Neuronal stem cell (in vitro differentiated cells): Measurements from ENCODE around the gene ARHGEF25. TPM values are rescaled to one million over a fixed set of nuclear protein-coding genes. Genes with fewer than 3 reads are reported as not detected.

Experiments
- DNase-seq: peaks from one replicate; pipeline ENCODE4 v3.0.0-alpha.2; 2013; ENCODE audit warnings: low spot score
- H2AFZ ChIP-seq: one replicate; pipeline ENCODE4 v1.6.1; 2013; ENCODE audit warnings: mild to moderate bottlenecking, low read length, inconsistent platforms
- H2AK5ac ChIP-seq: 2 replicates; pipeline ENCODE4 v1.6.1; 2013; ENCODE audit warnings: low read depth, mild to moderate bottlenecking, inconsistent platforms, low read length, moderate library complexity, mixed read lengths
- H2BK120ac ChIP-seq: 2 replicates; pipeline ENCODE4 v1.6.1; 2013; ENCODE audit warnings: low read depth, mild to moderate bottlenecking, inconsistent platforms, low read length, moderate library complexity, mixed read lengths
- H2BK12ac ChIP-seq: one replicate; pipeline ENCODE4 v1.6.1; 2013; ENCODE audit warnings: low read length, inconsistent platforms
- H2BK15ac ChIP-seq: 2 replicates; pipeline ENCODE4 v1.6.1; 2013; ENCODE audit warnings: mild to moderate bottlenecking, low read length, inconsistent platforms, mixed read lengths
- H2BK5ac ChIP-seq: one replicate; pipeline ENCODE4 v1.6.1; 2013; ENCODE audit warnings: inconsistent platforms, mild to moderate bottlenecking, low read length, moderate library complexity
- H3K14ac ChIP-seq: one replicate; pipeline ENCODE4 v1.6.1; 2013; ENCODE audit warnings: low read length, inconsistent platforms
- H3K18ac ChIP-seq: 2 replicates; pipeline ENCODE4 v1.6.1; 2013; ENCODE audit warnings: low read length, inconsistent platforms
- H3K23ac ChIP-seq: 2 replicates; pipeline ENCODE4 v1.6.1; 2013; ENCODE audit warnings: low read depth, mild to moderate bottlenecking, mixed read lengths, low read length, inconsistent platforms; ENCODE audit not compliant: poor library complexity
- H3K27ac ChIP-seq: replicated peaks from 3 replicates; pipeline ENCODE4 v1.5.1; 2013; ENCODE audit warnings: low read length, inconsistent platforms
- H3K27me3 ChIP-seq, 3 experiments: 2 replicates each; pipeline ENCODE4 v1.6.1; 2013; ENCODE audit warnings: low read length in 3 of 3, mild to moderate bottlenecking in 2 of 3, inconsistent platforms in 1 of 3, low read depth in 1 of 3, mixed read lengths in 1 of 3, moderate library complexity in 1 of 3; ENCODE audit not compliant: control insufficient read depth in 3 of 3, insufficient read depth in 3 of 3
- H3K36me3 ChIP-seq, 2 donors: replicated peaks in 1 of 2; 2 replicates each; pipeline ENCODE4 v1.6.1; 2013; ENCODE audit warnings: low read length in 2 of 2; ENCODE audit not compliant: control insufficient read depth in 2 of 2, insufficient read depth in 2 of 2
- H3K4ac ChIP-seq: 2 replicates; pipeline ENCODE4 v1.6.1; 2013; ENCODE audit warnings: inconsistent platforms, mild to moderate bottlenecking, low read length, moderate library complexity
- H3K4me1 ChIP-seq, 2 donors: 1 replicate in 1 of 2; 2 replicates in 1 of 2; pipeline ENCODE4 v1.6.1; 2013; ENCODE audit warnings: low read length in 2 of 2, low read depth in 1 of 2; ENCODE audit not compliant: control insufficient read depth in 2 of 2, insufficient read depth in 1 of 2
- H3K4me2 ChIP-seq: one replicate; pipeline ENCODE4 v1.6.1; 2013; ENCODE audit warnings: mild to moderate bottlenecking, low read length, inconsistent platforms; ENCODE audit not compliant: insufficient read depth, poor library complexity, severe bottlenecking
- H3K4me3 ChIP-seq, 2 donors: 2 replicates each; pipeline ENCODE4 v1.5.1; 2013; ENCODE audit warnings: low read length in 2 of 2, mild to moderate bottlenecking in 2 of 2, inconsistent platforms in 1 of 2, moderate library complexity in 1 of 2
- H3K79me1 ChIP-seq: one replicate; pipeline ENCODE4 v1.6.1; 2013; ENCODE audit warnings: low read depth, mild to moderate bottlenecking, inconsistent platforms, low read length, moderate library complexity
- H3K9ac ChIP-seq: one replicate; pipeline ENCODE4 v1.6.1; 2013; ENCODE audit warnings: mild to moderate bottlenecking, low read depth, low read length, inconsistent platforms; ENCODE audit not compliant: poor library complexity
- H3K9me3 ChIP-seq, 2 donors: replicated peaks in 1 of 2; 2 replicates each; pipeline versions ENCODE3 to v1.6.1; 2013; ENCODE audit warnings: low read length in 2 of 2, mild to moderate bottlenecking in 2 of 2, inconsistent platforms in 1 of 2, low read depth in 1 of 2, mixed read lengths in 1 of 2, moderate library complexity in 1 of 2; ENCODE audit not compliant: control insufficient read depth in 2 of 2, insufficient read depth in 1 of 2
- H4K8ac ChIP-seq: one replicate; pipeline ENCODE4 v1.6.1; 2013; ENCODE audit warnings: low read depth, mild to moderate bottlenecking, inconsistent platforms, low read length, moderate library complexity
- H4K91ac ChIP-seq: one replicate; pipeline ENCODE4 v1.6.1; 2013; ENCODE audit warnings: low read length, low read depth, mild to moderate bottlenecking, inconsistent platforms; ENCODE audit not compliant: poor library complexity
- WGBS, 2 donors: extraction: QIAGEN DNeasy Blood & Tissue Kit; methylation state at CpG; one replicate each; pipeline ENCODE4 v1.1.7; 2013; ENCODE audit warnings: missing lambda C conversion rate in 2 of 2, mixed read lengths in 1 of 2; ENCODE audit not compliant: insufficient read length in 2 of 2, insufficient replicate concordance in 1 of 2; ENCODE audit errors: extremely low coverage in 2 of 2; 5-methylcytosine and 5-hydroxymethylcytosine counted together
- polyA plus RNA-seq, 2 experiments: library from polyadenylated mRNA; stranded (reverse); fragments of 200-250 nt; gene quantifications; one replicate each; pipeline ENCODE4 v1.2.3, GENCODE V29; 2013

Gene ARHGEF25
- 14.2 TPM for polyA plus RNA-seq (2013, experiment 1 of 2)
- polyA plus RNA-seq (2013, experiment 2 of 2), result 13.8 TPM

DNA sequence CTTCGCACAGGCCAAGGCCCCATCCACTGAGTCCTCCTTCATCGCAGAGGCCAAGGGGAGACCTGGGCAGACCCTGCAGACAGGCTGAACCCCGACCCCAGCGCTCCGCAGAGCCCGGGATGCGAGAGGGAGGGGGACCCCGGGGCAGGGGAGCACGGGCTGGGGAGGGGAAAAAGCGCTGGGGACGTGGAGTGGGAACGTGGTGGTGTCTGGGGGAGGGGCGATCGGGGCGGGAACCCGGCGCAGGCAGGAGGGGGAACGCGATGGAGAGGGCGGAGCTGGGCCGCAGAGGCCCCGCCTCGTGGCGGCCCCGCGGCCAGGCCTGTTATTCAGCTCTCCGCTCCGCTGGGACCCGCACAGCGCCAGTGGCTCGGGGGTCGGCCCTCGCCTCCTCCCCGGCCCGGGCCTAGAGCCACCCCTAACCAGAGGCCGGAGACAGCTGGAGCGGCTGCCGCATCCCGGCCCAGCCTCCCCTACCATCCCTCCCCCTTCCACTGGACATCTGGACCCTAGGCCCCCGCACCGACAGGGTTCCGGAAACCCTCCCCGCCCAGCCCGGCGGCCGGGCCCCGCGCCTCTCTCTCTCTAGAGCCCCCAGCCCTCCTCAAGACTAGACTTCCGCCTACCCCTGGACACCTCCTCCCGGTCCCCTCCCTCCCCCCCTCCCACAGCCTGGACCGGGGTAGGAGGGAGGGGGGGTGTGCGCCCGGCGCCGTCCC is at the start of gene ARHGEF25:
ARHGEF25 (plus strand) TSS at position 328 of the 719 bp plus-strand sequence. CDS start 460 bp downstream, outside the sequence.
- H2BK5ac ChIP-seq, result peak within 1 kb of the TSS; percentile 84
- WGBS, 2 donors, result no CpG with 5 or more reads among the region's 55 CpGs
- H3K9ac ChIP-seq, result peak within 1 kb of the TSS; percentile 75
- no peak within 1 kb of the TSS for H3K14ac ChIP-seq
- no peak within 1 kb of the TSS for H2BK120ac ChIP-seq
- H2AFZ ChIP-seq, result peak within 1 kb of the TSS; percentile 97
- no peak within 1 kb of the TSS for H2BK12ac ChIP-seq
- H3K9me3 ChIP-seq, result no peaks in the 10 kb centered on the region
- DNase-seq, result peak; percentile 70
- H2AK5ac ChIP-seq, result peak within 1 kb of the TSS; percentile 66
- peaks cover 6 to 9% of the 10 kb centered on the region in 2 donors for H3K4me1 ChIP-seq
- H3K18ac ChIP-seq, result peak within 1 kb of the TSS; percentile 94
- peak within 1 kb of the TSS; percentile 71 for H3K27ac ChIP-seq
- H3K36me3 ChIP-seq, result peaks cover 28 to 58% of the 10 kb centered on the region in 2 donors
- H3K4ac ChIP-seq, result no peak within 1 kb of the TSS
- peak within 1 kb of the TSS; percentile 92 for H3K23ac ChIP-seq
- peaks cover 0 to 5% (median 0%) of the 10 kb centered on the region in 3 experiments for H3K27me3 ChIP-seq
- H3K4me2 ChIP-seq, result peak within 1 kb of the TSS; percentile 81
- H3K4me3 ChIP-seq, result peak within 1 kb of the TSS; percentile 61 to 84
- no peak within 1 kb of the TSS for H4K91ac ChIP-seq
- H4K8ac ChIP-seq, result no peak within 1 kb of the TSS
- H2BK15ac ChIP-seq, result peak within 1 kb of the TSS; percentile 14
- H3K79me1 ChIP-seq, result no peaks in the 10 kb centered on the region

DNA sequence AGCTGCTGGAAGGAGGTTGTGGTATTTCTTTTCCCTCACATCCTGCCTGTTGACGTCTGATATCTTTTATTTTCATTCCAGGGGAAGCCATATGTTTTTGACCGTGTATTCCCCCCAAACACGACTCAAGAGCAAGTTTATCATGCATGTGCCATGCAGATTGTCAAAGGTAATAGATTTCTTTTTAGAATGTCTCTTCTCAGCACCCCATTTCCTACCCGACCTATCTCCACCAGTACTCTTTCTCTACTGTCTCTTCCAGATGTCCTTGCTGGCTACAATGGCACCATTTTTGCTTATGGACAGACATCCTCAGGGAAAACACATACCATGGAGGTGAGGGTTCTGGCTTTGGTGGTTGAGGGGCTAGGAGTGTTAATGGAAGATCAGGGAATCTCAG is 47.9 kb upstream of the ARHGEF25 start:
- Histone ChIP-seq H3K9ac (no peak overlapping the region), H3K4me3 (no peak overlapping the region), H3K79me1 (peaks cover 2% of the 10 kb centered on the region), H3K4ac (no peak overlapping the region), H2BK5ac (no peak overlapping the region), H3K4me1 (no peaks in the 10 kb centered on the region), H2BK15ac (no peak overlapping the region), H3K18ac (no peak overlapping the region), H3K9me3 (no peaks in the 10 kb centered on the region), H3K36me3 (peaks cover 0 to 2% of the 10 kb centered on the region in 2 donors), H2BK120ac (no peak overlapping the region), H3K14ac (no peak overlapping the region), H2AK5ac (no peak overlapping the region), H4K8ac (no peak overlapping the region), H3K23ac (no peak overlapping the region), H3K4me2 (no peak overlapping the region), H3K27ac (no peak overlapping the region), H4K91ac (no peak overlapping the region), H2AFZ (no peak overlapping the region), H2BK12ac (no peak overlapping the region), H3K27me3 (no peaks in the 10 kb centered on the region)
- no CpG with 5 or more reads among the region's 4 CpGs for WGBS, 2 donors
- DNase-seq, result no peak

DNA sequence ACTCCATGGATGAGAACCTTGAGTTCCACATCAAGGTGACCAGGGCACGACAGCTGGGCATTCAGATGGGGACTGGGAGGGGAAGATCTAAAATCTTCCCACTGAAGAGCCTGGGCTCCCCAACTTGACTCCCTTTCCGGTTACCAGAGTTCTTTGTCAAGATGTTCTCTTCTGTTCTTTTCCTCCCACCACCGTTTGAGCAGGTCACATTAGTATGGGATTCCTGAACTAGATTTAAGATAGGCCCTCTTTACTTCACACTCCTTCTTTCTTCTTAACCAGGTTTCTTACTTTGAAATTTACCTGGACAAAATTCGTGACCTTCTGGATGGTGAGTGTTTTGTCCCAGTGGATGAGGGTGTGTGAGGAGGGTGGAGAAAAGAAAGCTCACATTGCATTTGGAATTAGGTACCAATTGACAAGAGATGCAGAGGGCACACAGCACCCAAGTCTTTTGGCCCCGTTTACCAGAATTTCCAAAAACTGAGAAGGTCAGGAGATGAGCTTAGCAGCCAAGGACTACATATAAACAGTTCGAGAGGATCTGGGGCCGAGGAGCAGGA is 47.0 kb upstream of the ARHGEF25 start:
- H4K91ac ChIP-seq, result no peak overlapping the region
- no peak overlapping the region for H3K14ac ChIP-seq
- no peak overlapping the region for H3K18ac ChIP-seq
- H3K79me1 ChIP-seq, result peaks cover 2% of the 10 kb centered on the region
- H4K8ac ChIP-seq, result no peak overlapping the region
- no peak overlapping the region for H2AK5ac ChIP-seq
- no peaks in the 10 kb centered on the region for H3K4me1 ChIP-seq
- H2AFZ ChIP-seq, result no peak overlapping the region
- no peak overlapping the region for H3K9ac ChIP-seq
- no peak overlapping the region for H3K27ac ChIP-seq
- H2BK5ac ChIP-seq, result no peak overlapping the region
- WGBS, 2 donors, result no CpG with 5 or more reads among the region's 7 CpGs
- no peak overlapping the region for H2BK120ac ChIP-seq
- no peak overlapping the region for H2BK15ac ChIP-seq
- no peak overlapping the region for H3K4me3 ChIP-seq
- H3K9me3 ChIP-seq, result peaks cover 0 to 2% of the 10 kb centered on the region in 2 donors
- no peak overlapping the region for H3K4me2 ChIP-seq
- H3K36me3 ChIP-seq, result peaks cover 3 to 6% of the 10 kb centered on the region in 2 donors
- H3K4ac ChIP-seq, result no peak overlapping the region
- H2BK12ac ChIP-seq, result no peak overlapping the region
- no peak for DNase-seq
- no peak overlapping the region for H3K23ac ChIP-seq
- H3K27me3 ChIP-seq, result no peaks in the 10 kb centered on the region

DNA sequence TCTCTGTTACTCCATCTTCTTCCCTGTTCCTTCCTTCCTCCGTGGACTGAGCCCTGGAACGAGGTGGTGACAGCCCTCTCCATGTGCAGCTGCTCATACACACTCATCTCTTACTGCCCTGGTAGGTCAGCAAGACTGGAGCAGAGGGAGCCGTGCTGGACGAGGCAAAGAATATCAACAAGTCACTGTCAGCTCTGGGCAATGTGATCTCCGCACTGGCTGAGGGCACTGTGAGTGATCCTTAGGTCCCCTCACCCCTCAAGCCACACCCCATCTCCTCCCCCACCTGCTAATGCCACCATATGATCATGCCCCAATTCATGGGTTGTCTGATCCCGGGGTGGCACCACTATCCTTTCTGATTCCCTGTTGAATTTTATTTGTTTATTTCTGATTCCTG is 42.4 kb upstream of the ARHGEF25 start:
- H3K9me3 ChIP-seq, result peaks cover 0 to 2% of the 10 kb centered on the region in 2 donors
- DNase-seq, result no peak
- no peak overlapping the region for H3K4me3 ChIP-seq
- no peak overlapping the region for H3K18ac ChIP-seq
- H3K27me3 ChIP-seq, result no peaks in the 10 kb centered on the region
- H2BK120ac ChIP-seq, result no peak overlapping the region
- no peak overlapping the region for H3K27ac ChIP-seq
- H4K91ac ChIP-seq, result no peak overlapping the region
- no peak overlapping the region for H2BK15ac ChIP-seq
- H3K79me1 ChIP-seq, result no peaks in the 10 kb centered on the region
- no peak overlapping the region for H3K4ac ChIP-seq
- H3K4me1 ChIP-seq, result no peaks in the 10 kb centered on the region
- H3K9ac ChIP-seq, result no peak overlapping the region
- H3K36me3 ChIP-seq, result peaks cover 16 to 24% of the 10 kb centered on the region in 2 donors
- H4K8ac ChIP-seq, result no peak overlapping the region
- no peak overlapping the region for H3K4me2 ChIP-seq
- H2AK5ac ChIP-seq, result no peak overlapping the region
- no peak overlapping the region for H2BK12ac ChIP-seq
- no peak overlapping the region for H3K23ac ChIP-seq
- H2AFZ ChIP-seq, result no peak overlapping the region
- H2BK5ac ChIP-seq, result no peak overlapping the region
- no peak overlapping the region for H3K14ac ChIP-seq
- WGBS, 2 donors, result no CpG with 5 or more reads among the region's 6 CpGs
